Measurements from ENCODE around the gene MYOCD. TPM values are rescaled to one million over a fixed set of nuclear protein-coding genes. Genes with fewer than 3 reads are reported as not detected.

The MYOCD gene
- total RNA-seq, 3 donors from 2014 or later: 0.64 to 2.6 (median 1.5) TPM

GRCh38 chr17:12637015-12637414, 28.7 kb upstream of the MYOCD start:
- peaks cover 0 to 4% of the 10 kb centered on the region in 2 donors for H3K27me3 ChIP-seq
- H3K36me3 ChIP-seq: no peaks in the 10 kb centered on the region
- no peak overlapping the region for H3K4me3 ChIP-seq
- no peaks in the 10 kb centered on the region for H3K9me3 ChIP-seq
- no peak for DNase-seq (ENCODE audit: low spot score in 2 of 2)
- no peaks in the 10 kb centered on the region for H3K4me1 ChIP-seq
- intact Hi-C loops (cut with DNase I; ENCODE audit: low total_unique reads): no loop called here
- TF ChIP-seq POLR2A (IDR thresholded peaks at IDR 0.05) (no peak), CTCF (IDR thresholded peaks at IDR 0.05) (no peak), POLR2AphosphoS5 (IDR thresholded peaks at IDR 0.05) (no peak)
- H3K27ac ChIP-seq: no peak overlapping the region

GRCh38 chr17:12637745-12638651, 27.7 kb upstream of the MYOCD start:
- no peaks in the 10 kb centered on the region for H3K9me3 ChIP-seq
- H3K4me3 ChIP-seq: no peak overlapping the region
- no peak for TF ChIP-seq POLR2AphosphoS5 (IDR thresholded peaks at IDR 0.05)
- TF ChIP-seq CTCF (IDR thresholded peaks at IDR 0.05): no peak
- TF ChIP-seq POLR2A (IDR thresholded peaks at IDR 0.05): no peak

GRCh38 chr17:12640364-12640763, 25.3 kb upstream of the MYOCD start:
- Histone ChIP-seq H3K27me3 (peaks cover 0 to 4% of the 10 kb centered on the region in 2 donors), H3K4me1 (no peaks in the 10 kb centered on the region), H3K27ac (no peak overlapping the region), H3K4me3 (no peak overlapping the region), H3K36me3 (no peaks in the 10 kb centered on the region), H3K9me3 (no peaks in the 10 kb centered on the region)
- intact Hi-C loops (cut with DNase I; ENCODE audit: low total_unique reads): no loop called here
- DNase-seq (ENCODE audit: low spot score in 2 of 2): no peak
- no peak for TF ChIP-seq POLR2A (IDR thresholded peaks at IDR 0.05)
- TF ChIP-seq POLR2AphosphoS5 (IDR thresholded peaks at IDR 0.05): no peak
- no peak for TF ChIP-seq CTCF (IDR thresholded peaks at IDR 0.05)

More at GRCh38 chr17:12637745-12638651, 27.7 kb upstream of the MYOCD start:
- Histone ChIP-seq H3K4me1 (no peaks in the 10 kb centered on the region), H3K36me3 (no peaks in the 10 kb centered on the region), H3K27ac (no peak overlapping the region), H3K27me3 (peaks cover 0 to 4% of the 10 kb centered on the region in 2 donors)
- no peak for DNase-seq (ENCODE audit: low spot score in 2 of 2)
- intact Hi-C loops (cut with DNase I; ENCODE audit: low total_unique reads): no loop called here

- Histone ChIP-seq H3K27ac (no peak overlapping the region), H3K4me3 (no peak overlapping the region), H3K36me3 (no peaks in the 10 kb centered on the region), H3K4me1 (no peaks in the 10 kb centered on the region), H3K27me3 (peaks cover 0 to under 1% of the 10 kb centered on the region in 2 donors), H3K9me3 (no peaks in the 10 kb centered on the region)
- TF ChIP-seq POLR2A (IDR thresholded peaks at IDR 0.05): no peak
- no peak for TF ChIP-seq CTCF (IDR thresholded peaks at IDR 0.05)
- TF ChIP-seq POLR2AphosphoS5 (IDR thresholded peaks at IDR 0.05): no peak
- intact Hi-C loops (cut with DNase I; ENCODE audit: low total_unique reads): no loop called here
- DNase-seq (ENCODE audit: low spot score in 2 of 2): no peak
These were observed 24.6 kb upstream of the MYOCD start for GRCh38 chr17:12641084-12641483.

GRCh38 chr17:12642034-12642433, 23.7 kb upstream of the MYOCD start:
- Histone ChIP-seq H3K27ac (no peak overlapping the region), H3K4me1 (no peaks in the 10 kb centered on the region), H3K4me3 (no peak overlapping the region), H3K27me3 (no peaks in the 10 kb centered on the region), H3K36me3 (no peaks in the 10 kb centered on the region), H3K9me3 (no peaks in the 10 kb centered on the region)
- TF ChIP-seq POLR2AphosphoS5 (IDR thresholded peaks at IDR 0.05) (no peak), POLR2A (IDR thresholded peaks at IDR 0.05) (no peak), CTCF (IDR thresholded peaks at IDR 0.05) (no peak)
- intact Hi-C loops (cut with DNase I; ENCODE audit: low total_unique reads): no loop called here
- DNase-seq (ENCODE audit: low spot score in 2 of 2): no peak
